SU-DHL-6 (cell line): Measurements from ENCODE around the gene ANXA8.
"Not testable (repeated sequence)": the region's sequence is repeated elsewhere in the genome, so short reads cannot be mapped to it uniquely, and the experiment has no call there.

Source experiments
- H2AFZ ChIP-seq: fragments of 200-600 bp; sonication (generic); 2 replicates; pipeline ENCODE4 v1.6.1; 2014; ENCODE audit warnings: low read depth, mild to moderate bottlenecking, moderate library complexity, mixed read lengths, antibody characterized with exemption, low read length; ENCODE audit not compliant: severe bottlenecking
- H3F3A ChIP-seq: fragments of 200-600 bp; shearing (Covaris generic); 2 replicates; pipeline ENCODE4 v1.6.0; 2016; ENCODE audit warnings: antibody characterized with exemption, mild to moderate bottlenecking; ENCODE audit not compliant: insufficient read depth
- H3K27ac ChIP-seq: fragments of 200-600 bp; sonication (generic); 2 replicates; pipeline ENCODE4 v1.5.1; 2016; ENCODE audit warnings: low read depth, mild to moderate bottlenecking, low read length, moderate library complexity, mixed read lengths
- H3K27me3 ChIP-seq: fragments of 200-600 bp; sonication (generic), shearing (Covaris generic); 2 replicates; pipeline ENCODE4 v1.6.0; 2014; ENCODE audit warnings: mild to moderate bottlenecking, low read length
- H3K36me3 ChIP-seq: fragments of 200-600 bp; sonication (generic); 2 replicates; pipeline ENCODE4 v1.6.1; 2014; ENCODE audit warnings: mild to moderate bottlenecking, low read length, mixed read lengths
- H3K4me2 ChIP-seq: fragments of 300-600, 200-600 bp; shearing (Covaris generic), sonication (generic); 2 replicates; pipeline ENCODE4 v1.6.0; 2014; ENCODE audit warnings: low read length, low read depth, mild to moderate bottlenecking; ENCODE audit not compliant: poor library complexity, severe bottlenecking
- H3K4me3 ChIP-seq: fragments of 200-600 bp; sonication (generic); 2 replicates; pipeline ENCODE4 v1.5.1; 2014; ENCODE audit warnings: antibody characterized with exemption, low read length, mild to moderate bottlenecking, mixed read lengths; ENCODE audit not compliant: insufficient read depth, poor library complexity, severe bottlenecking
- H3K79me2 ChIP-seq: fragments of 200-600 bp; sonication (generic); 2 replicates; pipeline ENCODE4 v1.6.1; 2014; ENCODE audit warnings: mild to moderate bottlenecking, low read length, moderate library complexity; ENCODE audit not compliant: insufficient read depth
- H3K9ac ChIP-seq: fragments of 200-600 bp; sonication (generic); 2 replicates; pipeline ENCODE4 v1.7.0; 2014; ENCODE audit warnings: mild to moderate bottlenecking, low read length
- H3K9me2 ChIP-seq: fragments of 200-600 bp; sonication (generic); replicated peaks from 2 replicates; pipeline ENCODE4 v1.6.1; 2014; ENCODE audit warnings: low read length; ENCODE audit not compliant: insufficient read depth
- H3K9me3 ChIP-seq: fragments of 200-600 bp; sonication (generic); 2 replicates; pipeline ENCODE4 v1.6.1; 2014; ENCODE audit warnings: low read length, mixed read lengths; ENCODE audit not compliant: insufficient read depth
- H4K20me1 ChIP-seq: fragments of 200-600 bp; sonication (generic); 2 replicates; pipeline ENCODE4 v1.6.1; 2014; ENCODE audit warnings: low read depth, mild to moderate bottlenecking, antibody characterized with exemption, low read length, moderate library complexity, mixed read lengths
- CTCF ChIP-seq: fragments of 200-600 bp; sonication (generic); IDR thresholded peaks from one replicate; pipeline ENCODE4 v1.5.1; 2017; ENCODE audit warnings: antibody characterized with exemption, mild to moderate bottlenecking, low read length, moderate library complexity; ENCODE audit not compliant: insufficient read depth, poor library complexity, severe bottlenecking
- EZH2phosphoT487 ChIP-seq: fragments of 200-600 bp; sonication (generic), shearing (Covaris generic); conservative IDR thresholded peaks from 2 replicates; pipeline ENCODE4 v1.6.1; 2018; ENCODE audit warnings: mild to moderate bottlenecking, antibody characterized with exemption, low read length, moderate library complexity, mixed read lengths

ANXA8 gene

GRCh38 chr10:47456794-47457527 lies 27.0 kb downstream of the ANXA8 start:
- Histone ChIP-seq H3K9me2 (no peaks in the 10 kb centered on the region), H4K20me1 (no peaks in the 10 kb centered on the region), H3K4me2 (no peak overlapping the region), H3K27me3 (no peaks in the 10 kb centered on the region), H3K4me3 (no peak overlapping the region), H2AFZ (no peak overlapping the region), H3K36me3 (no peaks in the 10 kb centered on the region), H3F3A (no peaks in the 10 kb centered on the region), H3K9ac (no peak overlapping the region), H3K79me2 (no peaks in the 10 kb centered on the region), H3K27ac (no peak overlapping the region), H3K9me3 (no peaks in the 10 kb centered on the region)
- TF ChIP-seq EZH2phosphoT487 (no peak), CTCF (no peak)

DNA sequence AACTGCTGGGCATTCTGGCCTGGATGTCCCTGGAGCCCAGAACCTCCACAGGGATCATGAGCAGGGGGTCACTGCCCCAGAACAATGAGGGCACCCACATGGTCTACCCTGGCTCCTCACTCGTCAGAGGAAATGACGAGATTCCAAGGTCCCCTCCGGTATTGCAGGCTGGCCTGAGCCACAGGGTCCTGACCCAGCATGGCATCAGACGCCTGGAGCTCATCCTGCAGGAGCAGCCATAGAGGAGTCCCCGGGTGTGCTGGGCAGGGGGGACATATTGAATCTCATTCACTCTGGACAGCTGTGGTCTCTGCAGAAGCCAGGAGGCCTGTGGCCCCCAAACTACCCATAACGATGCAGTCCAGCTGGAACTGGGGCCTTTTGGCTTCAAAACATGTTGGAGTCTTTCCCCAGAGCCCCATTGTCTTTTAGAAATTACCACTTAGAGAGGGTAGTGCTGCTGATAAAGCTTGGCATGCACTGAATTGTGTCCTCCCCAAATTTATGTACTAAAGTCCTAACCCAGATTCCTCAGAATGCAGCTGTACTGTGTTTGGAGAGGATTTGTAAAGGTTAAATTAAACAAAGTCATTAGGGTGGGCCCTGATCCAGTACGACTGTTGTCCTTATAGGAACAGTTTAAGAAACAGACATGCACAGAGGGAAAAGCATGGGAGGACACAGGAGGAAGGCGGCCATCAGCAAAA lies 27.7 kb downstream of the ANXA8 start:
- Histone ChIP-seq H3K27ac (no peak overlapping the region), H3K9ac (no peak overlapping the region), H3K9me2 (no peaks in the 10 kb centered on the region), H3K36me3 (no peaks in the 10 kb centered on the region), H3K79me2 (no peaks in the 10 kb centered on the region), H3K9me3 (no peaks in the 10 kb centered on the region), H3K27me3 (no peaks in the 10 kb centered on the region), H3K4me2 (no peak overlapping the region), H2AFZ (no peak overlapping the region), H3K4me3 (no peak overlapping the region), H3F3A (no peaks in the 10 kb centered on the region), H4K20me1 (no peaks in the 10 kb centered on the region)
- TF ChIP-seq CTCF (no peak), EZH2phosphoT487 (no peak)

DNA sequence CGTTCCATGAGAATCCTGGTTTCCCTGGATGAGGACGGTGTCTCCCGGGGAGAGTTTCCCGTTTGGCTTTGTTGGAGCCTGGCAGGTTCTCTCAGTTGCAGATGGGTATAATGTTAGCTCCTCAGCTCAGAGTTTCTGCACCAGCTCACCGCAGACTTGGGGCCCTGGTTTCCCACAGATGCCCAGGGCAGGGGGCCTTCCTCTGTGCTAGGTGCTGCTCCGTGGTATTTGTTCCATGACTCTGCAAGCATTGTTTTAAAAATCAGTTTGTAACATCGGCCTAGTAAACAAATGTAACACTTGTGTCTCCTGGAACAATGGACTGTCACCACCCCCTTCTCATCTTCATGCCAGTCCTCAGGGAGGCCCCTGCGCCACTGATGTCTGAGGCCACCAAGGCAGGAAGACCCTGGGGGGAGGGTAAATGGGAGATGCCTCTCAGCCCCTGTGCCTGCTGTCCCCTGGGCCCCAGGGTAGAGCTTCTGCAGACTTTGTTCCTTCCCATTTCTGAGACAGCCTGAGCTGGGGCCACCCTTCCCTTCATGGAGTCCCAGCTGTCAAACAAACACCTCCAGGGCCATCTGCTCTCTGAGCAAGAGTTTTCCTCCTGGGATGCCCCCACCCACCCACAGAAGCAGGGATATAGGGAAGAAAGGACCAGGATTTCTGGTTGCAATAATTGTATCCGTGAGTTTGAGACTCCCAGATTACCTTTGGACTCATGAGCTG lies 28.4 kb downstream of the ANXA8 start:
- H3K4me2 ChIP-seq, H3K9me3 ChIP-seq, H2AFZ ChIP-seq, H4K20me1 ChIP-seq, H3K9ac ChIP-seq, H3K4me3 ChIP-seq, H3K36me3 ChIP-seq, H3F3A ChIP-seq, H3K27me3 ChIP-seq, H3K27ac ChIP-seq, H3K9me2 ChIP-seq, H3K79me2 ChIP-seq: not testable (repeated sequence)

DNA sequence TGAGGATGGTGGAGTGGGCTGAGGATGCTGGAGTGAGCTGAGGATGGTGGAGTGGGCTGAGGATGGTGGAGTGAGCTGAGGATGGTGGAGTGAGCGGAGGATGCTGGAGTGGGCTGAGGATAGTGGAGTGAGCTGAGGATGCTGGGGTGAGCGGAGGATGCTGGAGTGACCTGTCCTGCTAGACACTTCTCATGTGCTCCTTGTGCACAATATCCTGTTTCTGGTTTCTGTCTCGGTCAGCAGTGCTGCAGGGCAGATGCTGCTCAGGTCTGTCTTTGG lies 29.2 kb downstream of the ANXA8 start:
- no peak for TF ChIP-seq EZH2phosphoT487
- TF ChIP-seq CTCF = no peak
- no peaks in the 10 kb centered on the region for H4K20me1 ChIP-seq
- no peaks in the 10 kb centered on the region for H3K9me3 ChIP-seq
- no peaks in the 10 kb centered on the region for H3F3A ChIP-seq
- no peaks in the 10 kb centered on the region for H3K9me2 ChIP-seq
- H3K4me3 ChIP-seq = no peak overlapping the region
- no peaks in the 10 kb centered on the region for H3K79me2 ChIP-seq
- no peaks in the 10 kb centered on the region for H3K36me3 ChIP-seq
- H3K4me2 ChIP-seq = no peak overlapping the region
- no peak overlapping the region for H3K27ac ChIP-seq
- H3K9ac ChIP-seq = no peak overlapping the region
- H2AFZ ChIP-seq = no peak overlapping the region
- H3K27me3 ChIP-seq = no peaks in the 10 kb centered on the region
